ENCODE measurements around the gene CEP83.
"Not testable (repeated sequence)": the region's sequence is repeated elsewhere in the genome, so short reads cannot be mapped to it uniquely, and the experiment has no call there.

The CEP83 gene

DNA sequence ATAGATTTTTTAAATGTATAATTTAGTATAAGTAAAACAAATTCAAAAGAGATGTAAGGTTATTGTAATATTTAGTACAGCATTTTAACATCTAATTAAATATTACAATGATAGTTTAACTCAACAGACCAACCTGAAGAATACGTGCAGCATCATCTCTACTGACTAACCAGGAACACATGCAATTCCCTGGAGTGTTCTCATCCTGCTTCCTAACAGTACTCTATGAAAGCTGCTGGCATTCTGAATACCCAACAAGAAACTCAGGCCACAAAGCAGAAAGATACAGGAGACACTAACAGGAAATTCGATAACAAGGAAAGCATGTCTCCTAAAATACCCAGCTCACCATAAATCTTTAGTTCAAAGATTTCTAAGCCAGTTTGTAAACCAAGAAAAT, 58.3 kb downstream of the CEP83 start:
- DNase-seq (ENCODE audit: low read depth) = no peak
- no peak overlapping the region for H3K4me3 ChIP-seq (replicated peaks; ENCODE audit: low read depth, low read length)
- TF ChIP-seq, protein P1, sequence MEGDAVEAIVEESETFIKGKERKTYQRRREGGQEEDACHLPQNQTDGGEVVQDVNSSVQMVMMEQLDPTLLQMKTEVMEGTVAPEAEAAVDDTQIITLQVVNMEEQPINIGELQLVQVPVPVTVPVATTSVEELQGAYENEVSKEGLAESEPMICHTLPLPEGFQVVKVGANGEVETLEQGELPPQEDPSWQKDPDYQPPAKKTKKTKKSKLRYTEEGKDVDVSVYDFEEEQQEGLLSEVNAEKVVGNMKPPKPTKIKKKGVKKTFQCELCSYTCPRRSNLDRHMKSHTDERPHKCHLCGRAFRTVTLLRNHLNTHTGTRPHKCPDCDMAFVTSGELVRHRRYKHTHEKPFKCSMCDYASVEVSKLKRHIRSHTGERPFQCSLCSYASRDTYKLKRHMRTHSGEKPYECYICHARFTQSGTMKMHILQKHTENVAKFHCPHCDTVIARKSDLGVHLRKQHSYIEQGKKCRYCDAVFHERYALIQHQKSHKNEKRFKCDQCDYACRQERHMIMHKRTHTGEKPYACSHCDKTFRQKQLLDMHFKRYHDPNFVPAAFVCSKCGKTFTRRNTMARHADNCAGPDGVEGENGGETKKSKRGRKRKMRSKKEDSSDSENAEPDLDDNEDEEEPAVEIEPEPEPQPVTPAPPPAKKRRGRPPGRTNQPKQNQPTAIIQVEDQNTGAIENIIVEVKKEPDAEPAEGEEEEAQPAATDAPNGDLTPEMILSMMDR (IDR thresholded peaks at IDR 0.05; ENCODE audit: low read length, missing control alignments) = no peak

DNA sequence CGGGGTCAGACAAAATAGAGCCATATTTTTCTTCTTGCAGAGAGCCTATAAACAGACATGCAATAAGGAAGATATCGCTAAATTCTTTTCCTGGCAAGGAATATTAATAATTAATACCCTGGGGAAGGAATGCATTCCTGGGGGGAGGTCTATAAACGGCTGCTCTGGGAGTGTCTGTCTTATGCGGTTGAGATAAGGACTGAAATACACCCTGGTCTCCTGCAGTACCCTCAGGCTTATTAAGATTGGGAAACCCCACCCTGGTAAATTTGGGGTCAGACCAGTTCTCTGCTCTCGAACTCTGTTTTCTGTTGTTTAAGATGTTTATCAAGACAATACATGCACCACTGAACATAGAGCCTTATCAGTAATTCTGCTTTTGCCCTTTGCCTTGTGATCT, 61.0 kb downstream of the CEP83 start:
- not testable (repeated sequence) for DNase-seq (ENCODE audit: low read depth); H3K4me3 ChIP-seq (replicated peaks; ENCODE audit: low read depth, low read length)

DNA sequence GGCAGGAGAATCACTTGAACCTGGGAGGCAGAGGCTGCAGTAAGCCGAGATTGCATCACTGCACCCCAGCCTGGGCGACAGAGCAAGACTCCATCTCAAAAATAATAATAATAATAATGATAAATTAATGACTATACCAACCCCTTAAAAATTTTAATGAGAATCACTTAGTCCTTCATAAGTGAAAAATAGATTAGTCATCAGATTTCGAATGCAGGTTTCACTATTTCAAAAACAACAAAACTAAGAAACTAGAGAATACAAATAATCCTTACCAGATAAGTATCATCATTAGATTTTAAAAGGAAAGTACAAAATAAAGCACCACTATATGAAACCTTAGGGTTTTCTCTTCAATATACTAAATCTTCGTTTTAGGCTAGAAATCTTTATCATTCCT, 62.3 kb downstream of the CEP83 start:
- TF ChIP-seq, protein P1 (IDR thresholded peaks at IDR 0.05; ENCODE audit: low read length, missing control alignments) = no peak
- no peak for DNase-seq (ENCODE audit: low read depth)
- H3K4me3 ChIP-seq (replicated peaks; ENCODE audit: low read depth, low read length) = no peak overlapping the region

DNA sequence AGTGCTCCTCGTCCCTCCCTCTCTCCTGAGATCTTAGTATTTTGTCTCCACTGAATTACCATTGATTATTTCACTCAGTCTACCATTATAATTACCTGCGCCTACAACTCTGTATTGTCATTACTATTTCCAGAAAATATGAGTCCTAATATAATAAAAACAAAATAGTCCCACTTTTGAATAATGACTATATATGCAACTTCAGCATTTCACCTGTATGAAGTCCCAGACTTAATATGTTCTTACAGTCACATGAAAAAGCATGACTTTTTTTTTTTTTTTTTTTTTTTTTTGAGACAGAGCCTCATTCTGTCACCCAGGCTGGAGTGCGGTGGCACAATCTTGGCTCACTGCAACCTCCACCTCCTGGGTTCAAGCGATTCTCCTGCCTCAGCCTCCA, 63.7 kb downstream of the CEP83 start:
- not testable (repeated sequence) for DNase-seq (ENCODE audit: low read depth); H3K4me3 ChIP-seq (replicated peaks; ENCODE audit: low read depth, low read length)

DNA sequence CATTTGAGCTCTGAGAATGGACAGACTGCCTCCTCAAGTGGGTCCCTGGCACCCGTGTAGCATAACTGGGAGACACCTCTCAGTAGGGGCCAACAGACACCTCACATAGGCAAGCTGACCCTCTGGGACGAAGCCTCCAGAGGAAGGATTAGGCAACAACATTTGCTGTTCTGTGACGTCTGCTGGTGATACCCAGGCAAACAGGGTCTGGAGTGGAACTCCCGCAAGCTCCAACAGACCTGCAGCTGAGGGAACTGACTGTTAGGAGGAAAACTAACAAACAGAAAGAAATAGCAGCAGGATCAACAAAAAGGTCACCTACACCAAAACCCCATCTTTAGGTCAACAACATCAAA, 69.6 kb downstream of the CEP83 start:
- no peak for DNase-seq (ENCODE audit: low read depth)
- TF ChIP-seq, protein P1 (IDR thresholded peaks at IDR 0.05; ENCODE audit: low read length, missing control alignments) = no peak
- H3K4me3 ChIP-seq (replicated peaks; ENCODE audit: low read depth, low read length) = no peak overlapping the region

DNA sequence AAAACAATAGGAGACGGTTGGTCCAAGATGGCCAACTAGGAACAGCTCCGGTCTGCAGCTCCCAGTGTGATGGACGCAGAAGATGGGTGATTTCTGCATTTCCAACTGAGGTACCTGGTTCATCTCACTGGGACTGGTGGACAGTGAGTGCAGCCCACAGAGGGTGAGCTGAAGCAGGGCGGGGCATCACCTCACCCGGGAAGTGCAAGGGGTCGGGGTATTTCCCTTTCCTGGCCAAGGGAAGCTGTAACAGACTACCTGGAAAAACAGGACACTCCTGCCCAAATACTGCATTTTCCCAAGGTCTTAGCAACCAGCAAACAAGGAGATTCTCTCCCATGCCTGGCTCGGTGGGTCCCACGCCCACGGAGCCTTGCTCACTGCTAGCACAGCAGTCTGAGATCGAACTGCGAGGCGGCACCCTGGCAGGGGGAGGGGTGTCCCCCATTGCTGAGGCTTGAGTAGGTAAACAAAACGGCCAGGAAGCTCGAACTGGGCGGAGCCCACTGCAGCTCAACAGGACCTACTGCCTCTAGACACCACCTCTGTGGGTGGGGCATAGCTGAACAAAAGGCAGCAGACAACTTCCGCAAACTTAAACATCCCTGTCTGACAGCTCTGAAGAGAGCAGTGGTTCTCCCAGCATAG, 70.1 kb downstream of the CEP83 start:
- not testable (repeated sequence) for H3K4me3 ChIP-seq (replicated peaks; ENCODE audit: low read depth, low read length); DNase-seq (ENCODE audit: low read depth)

DNA sequence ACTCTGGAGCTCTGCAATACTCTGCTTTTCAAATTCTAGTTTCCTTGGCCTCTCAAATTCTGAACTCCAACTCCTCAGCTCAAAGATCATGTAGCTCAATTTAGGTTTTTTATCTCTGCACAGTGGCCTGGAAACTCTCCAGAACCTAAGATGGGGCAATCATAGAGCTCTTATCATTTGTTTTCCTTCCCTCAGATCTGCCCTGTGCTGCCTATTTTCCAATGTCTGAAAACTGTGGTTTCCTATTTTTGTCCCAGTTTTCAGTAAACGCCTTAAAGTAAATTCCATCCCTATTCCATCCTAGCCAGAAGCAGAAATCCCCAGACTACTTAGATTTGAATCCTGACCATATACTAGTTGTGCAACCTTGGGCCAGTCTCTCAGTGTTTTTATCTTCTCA, 73.2 kb downstream of the CEP83 start:
- TF ChIP-seq, protein P1 (IDR thresholded peaks at IDR 0.05; ENCODE audit: low read length, missing control alignments) = no peak
- no peak overlapping the region for H3K4me3 ChIP-seq (replicated peaks; ENCODE audit: low read depth, low read length)
- DNase-seq (ENCODE audit: low read depth) = peak; percentile 80

DNA sequence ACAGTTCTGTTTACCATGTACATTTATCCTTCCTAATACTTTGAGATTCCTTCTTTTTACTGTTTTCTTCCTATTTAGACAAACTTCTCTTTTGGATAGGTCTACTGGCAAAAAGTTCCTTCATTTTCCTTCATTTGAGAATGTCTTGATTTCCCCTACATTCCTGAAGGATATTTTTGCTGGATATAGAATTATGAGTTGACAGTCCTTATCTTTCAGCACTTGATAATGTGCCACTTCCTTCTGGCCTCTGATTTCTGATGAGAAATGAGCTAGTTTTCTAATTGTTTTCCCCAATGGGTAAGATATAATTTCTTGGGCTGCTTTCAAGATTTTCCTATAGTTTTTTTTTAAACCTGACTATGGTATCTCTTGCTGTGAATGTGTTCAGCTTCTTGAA, 75.6 kb downstream of the CEP83 start:
- H3K4me3 ChIP-seq (replicated peaks; ENCODE audit: low read depth, low read length) = no peak overlapping the region
- DNase-seq (ENCODE audit: low read depth) = no peak
- TF ChIP-seq, protein P1 (IDR thresholded peaks at IDR 0.05; ENCODE audit: low read length, missing control alignments) = no peak

DNA sequence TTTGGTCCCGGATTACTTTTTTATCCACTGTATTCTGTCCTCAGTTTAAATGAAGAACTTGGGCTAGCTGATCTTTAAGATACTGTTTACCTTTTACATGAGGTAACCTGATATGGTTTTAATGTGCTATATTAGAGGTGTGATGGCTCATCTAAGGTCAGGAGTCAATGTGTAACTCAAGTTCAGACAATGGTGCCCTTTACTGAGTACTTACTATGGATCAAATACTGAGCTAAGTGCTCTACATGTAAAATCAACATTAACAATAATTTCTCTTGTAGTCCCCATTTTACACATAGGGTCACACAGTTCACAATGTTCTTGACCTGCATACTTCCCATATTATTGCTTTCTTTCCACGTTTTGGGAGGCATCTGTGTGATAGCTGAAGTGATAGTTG, 79.2 kb downstream of the CEP83 start:
- no peak for DNase-seq (ENCODE audit: low read depth)
- H3K4me3 ChIP-seq (replicated peaks; ENCODE audit: low read depth, low read length) = no peak overlapping the region
- TF ChIP-seq, protein P1 (IDR thresholded peaks at IDR 0.05; ENCODE audit: low read length, missing control alignments) = no peak
